ENCODE data around the gene KY. TPM values are rescaled to one million over a fixed set of nuclear protein-coding genes. Genes with fewer than 3 reads are reported as not detected.

KY gene
- total RNA-seq, 2 donors from 2014 or later: not detected

GRCh38 chr3:134672571-134672970 lies 21.7 kb upstream of the KY start:
- Mint-ChIP-seq H3K36me3 (ENCODE audit: low read depth) (no peaks in the 10 kb centered on the region), H3K27me3 (ENCODE audit: insufficient read depth) (peaks cover 73% of the 10 kb centered on the region)

GRCh38 chr3:134667956-134668355 lies 17.1 kb upstream of the KY start:
- H3K4me3 Mint-ChIP-seq: no peak overlapping the region
- 0 to 58% methylated on average over 1 to 3 of the region's 3 CpGs for WGBS, 2 experiments (ENCODE audit: insufficient coverage in 1 of 2, insufficient read length in 1 of 2)
- H3K27ac Mint-ChIP-seq: no peak overlapping the region
- Histone ChIP-seq H3K27me3 (ENCODE audit: control insufficient read depth, insufficient read depth, low read length, poor library complexity, severe bottlenecking) (peaks cover 41% of the 10 kb centered on the region), H3K27ac (ENCODE audit: low read depth, low read length) (no peak overlapping the region), H3K4me3 (ENCODE audit: low read length) (no peak overlapping the region), H3K4me1 (ENCODE audit: control insufficient read depth, insufficient read depth, low read length) (no peaks in the 10 kb centered on the region), H3K9ac (ENCODE audit: extremely low read depth, low read length, poor library complexity, severe bottlenecking) (no peak overlapping the region), H3K36me3 (ENCODE audit: control insufficient read depth, insufficient read depth, low read length) (no peaks in the 10 kb centered on the region), H3K9me3 (ENCODE audit: control insufficient read depth, low read length) (no peaks in the 10 kb centered on the region)
- DNase-seq: no peak
- peaks cover 59% of the 10 kb centered on the region for H3K27me3 Mint-ChIP-seq (ENCODE audit: insufficient read depth)
- H3K9me3 Mint-ChIP-seq: no peaks in the 10 kb centered on the region
- TF ChIP-seq CTCF (conservative IDR thresholded peaks at IDR 0.05): no peak
- no peaks in the 10 kb centered on the region for H3K36me3 Mint-ChIP-seq (ENCODE audit: low read depth)
- H3K4me1 Mint-ChIP-seq: no peaks in the 10 kb centered on the region

More at GRCh38 chr3:134672571-134672970, 21.7 kb upstream of the KY start:
- TF ChIP-seq CTCF (conservative IDR thresholded peaks at IDR 0.05): no peak
- Histone ChIP-seq H3K4me3 (ENCODE audit: low read length) (no peak overlapping the region), H3K27me3 (ENCODE audit: control insufficient read depth, insufficient read depth, low read length, poor library complexity, severe bottlenecking) (peaks cover 32% of the 10 kb centered on the region), H3K27ac (ENCODE audit: low read depth, low read length) (no peak overlapping the region), H3K4me1 (ENCODE audit: control insufficient read depth, insufficient read depth, low read length) (no peaks in the 10 kb centered on the region), H3K9me3 (ENCODE audit: control insufficient read depth, low read length) (peaks cover 12% of the 10 kb centered on the region), H3K36me3 (ENCODE audit: control insufficient read depth, insufficient read depth, low read length) (no peaks in the 10 kb centered on the region), H3K9ac (ENCODE audit: extremely low read depth, low read length, poor library complexity, severe bottlenecking) (no peak overlapping the region)
- no peak for DNase-seq
- no peak overlapping the region for H3K4me3 Mint-ChIP-seq
- H3K27ac Mint-ChIP-seq: no peak overlapping the region
- WGBS, 2 experiments (ENCODE audit: insufficient coverage in 1 of 2, insufficient read length in 1 of 2): 91 to 93% methylated on average over 4 to 5 of the region's 5 CpGs
- peaks cover under 1% of the 10 kb centered on the region for H3K4me1 Mint-ChIP-seq
- H3K9me3 Mint-ChIP-seq: peaks cover 16% of the 10 kb centered on the region

- TF ChIP-seq CTCF (conservative IDR thresholded peaks at IDR 0.05): no peak
- no peak overlapping the region for H3K27ac ChIP-seq (ENCODE audit: low read depth, low read length)
- no peaks in the 10 kb centered on the region for H3K36me3 Mint-ChIP-seq (ENCODE audit: low read depth)
These were observed 16.6 kb upstream of the KY start for GRCh38 chr3:134667406-134667805.

More at GRCh38 chr3:134667406-134667805, 16.6 kb upstream of the KY start:
- Histone ChIP-seq H3K27me3 (ENCODE audit: control insufficient read depth, insufficient read depth, low read length, poor library complexity, severe bottlenecking) (peaks cover 36% of the 10 kb centered on the region), H3K4me1 (ENCODE audit: control insufficient read depth, insufficient read depth, low read length) (no peaks in the 10 kb centered on the region), H3K4me3 (ENCODE audit: low read length) (no peak overlapping the region), H3K9ac (ENCODE audit: extremely low read depth, low read length, poor library complexity, severe bottlenecking) (no peak overlapping the region), H3K9me3 (ENCODE audit: control insufficient read depth, low read length) (no peaks in the 10 kb centered on the region), H3K36me3 (ENCODE audit: control insufficient read depth, insufficient read depth, low read length) (no peaks in the 10 kb centered on the region)
- H3K27me3 Mint-ChIP-seq (ENCODE audit: insufficient read depth): peaks cover 58% of the 10 kb centered on the region
- no peak overlapping the region for H3K4me3 Mint-ChIP-seq
- H3K27ac Mint-ChIP-seq: no peak overlapping the region
- H3K9me3 Mint-ChIP-seq: no peaks in the 10 kb centered on the region
- WGBS, 2 experiments (ENCODE audit: insufficient coverage in 1 of 2, insufficient read length in 1 of 2): 80 to 94% methylated on average over 2 to 3 of the region's 3 CpGs
- H3K4me1 Mint-ChIP-seq: no peaks in the 10 kb centered on the region
- DNase-seq: no peak

Measured in endodermal cell (in vitro differentiated cells).